Fibroblast of mammary gland (primary cell): ENCODE data around the gene PRDM2.
A peak's percentile ranks its signal among the peaks of the same experiment; 100 is the strongest.

Experiments used
- DNase-seq: peaks from one replicate; pipeline ENCODE4 v3.0.0-alpha.2; 2010; ENCODE audit warnings: low read depth
- H3K4me3 ChIP-seq: 2 replicates; pipeline ENCODE4 v1.5.1; 2011; ENCODE audit warnings: low read depth, mild to moderate bottlenecking, low read length, moderate library complexity; ENCODE audit not compliant: control insufficient read depth
- TF ChIP-seq, protein P1 (sequence below): conservative IDR thresholded peaks from 2 replicates; pipeline ENCODE4 v1.5.1; 2011; ENCODE audit warnings: low read depth, low read length, inconsistent platforms; ENCODE audit not compliant: control insufficient read depth, insufficient read depth

The PRDM2 gene

GRCh38 chr1:13769830-13770229 lies 69.8 kb downstream of the PRDM2 start:
- no peak overlapping the region for H3K4me3 ChIP-seq
- DNase-seq = no peak
- TF ChIP-seq, protein P1, sequence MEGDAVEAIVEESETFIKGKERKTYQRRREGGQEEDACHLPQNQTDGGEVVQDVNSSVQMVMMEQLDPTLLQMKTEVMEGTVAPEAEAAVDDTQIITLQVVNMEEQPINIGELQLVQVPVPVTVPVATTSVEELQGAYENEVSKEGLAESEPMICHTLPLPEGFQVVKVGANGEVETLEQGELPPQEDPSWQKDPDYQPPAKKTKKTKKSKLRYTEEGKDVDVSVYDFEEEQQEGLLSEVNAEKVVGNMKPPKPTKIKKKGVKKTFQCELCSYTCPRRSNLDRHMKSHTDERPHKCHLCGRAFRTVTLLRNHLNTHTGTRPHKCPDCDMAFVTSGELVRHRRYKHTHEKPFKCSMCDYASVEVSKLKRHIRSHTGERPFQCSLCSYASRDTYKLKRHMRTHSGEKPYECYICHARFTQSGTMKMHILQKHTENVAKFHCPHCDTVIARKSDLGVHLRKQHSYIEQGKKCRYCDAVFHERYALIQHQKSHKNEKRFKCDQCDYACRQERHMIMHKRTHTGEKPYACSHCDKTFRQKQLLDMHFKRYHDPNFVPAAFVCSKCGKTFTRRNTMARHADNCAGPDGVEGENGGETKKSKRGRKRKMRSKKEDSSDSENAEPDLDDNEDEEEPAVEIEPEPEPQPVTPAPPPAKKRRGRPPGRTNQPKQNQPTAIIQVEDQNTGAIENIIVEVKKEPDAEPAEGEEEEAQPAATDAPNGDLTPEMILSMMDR = no peak

DNA sequence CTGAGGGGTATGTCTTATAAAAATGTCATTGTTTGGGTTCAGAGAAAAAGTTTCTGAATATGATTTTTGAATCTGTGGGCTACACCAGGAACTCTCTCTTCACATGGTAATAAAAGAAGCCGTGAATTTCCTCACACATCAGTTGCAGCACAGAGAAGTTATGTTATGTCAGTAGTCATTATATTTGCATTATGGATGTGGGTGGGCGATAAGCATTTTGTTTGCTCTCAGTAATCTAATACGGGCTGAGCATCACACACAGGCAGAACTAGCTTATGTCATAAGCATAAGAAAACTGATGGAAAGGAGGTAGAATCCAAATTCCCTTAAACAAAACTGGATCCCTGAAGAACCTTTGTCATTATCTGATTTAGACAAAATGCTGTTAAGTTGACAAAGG lies 70.8 kb downstream of the PRDM2 start:
- TF ChIP-seq, protein P1 = no peak

DNA sequence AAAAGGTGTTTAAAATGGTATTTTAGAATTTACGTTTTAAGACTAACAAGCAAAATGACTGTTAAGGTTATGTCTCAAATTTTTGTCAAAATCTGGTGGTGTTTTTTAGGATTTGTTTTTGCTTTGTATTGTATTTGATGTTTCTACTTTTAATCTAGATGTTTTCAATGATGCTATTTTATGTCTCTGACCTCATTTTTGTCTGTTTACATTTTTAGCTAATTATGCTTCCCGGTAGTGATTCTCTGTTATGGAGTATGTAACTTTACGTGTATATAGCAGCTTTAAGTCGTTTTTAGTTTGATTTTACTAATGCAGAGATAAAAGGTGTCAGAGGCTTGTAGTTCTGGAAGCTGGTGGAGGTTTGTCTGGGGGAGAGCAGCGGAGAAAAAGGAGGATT lies 71.8 kb downstream of the PRDM2 start:
- DNase-seq = no peak
- TF ChIP-seq, protein P1 = no peak
- H3K4me3 ChIP-seq = no peak overlapping the region

More for the DNA sequence above, 70.8 kb downstream of the PRDM2 start:
- H3K4me3 ChIP-seq = no peak overlapping the region
- DNase-seq = no peak

DNA sequence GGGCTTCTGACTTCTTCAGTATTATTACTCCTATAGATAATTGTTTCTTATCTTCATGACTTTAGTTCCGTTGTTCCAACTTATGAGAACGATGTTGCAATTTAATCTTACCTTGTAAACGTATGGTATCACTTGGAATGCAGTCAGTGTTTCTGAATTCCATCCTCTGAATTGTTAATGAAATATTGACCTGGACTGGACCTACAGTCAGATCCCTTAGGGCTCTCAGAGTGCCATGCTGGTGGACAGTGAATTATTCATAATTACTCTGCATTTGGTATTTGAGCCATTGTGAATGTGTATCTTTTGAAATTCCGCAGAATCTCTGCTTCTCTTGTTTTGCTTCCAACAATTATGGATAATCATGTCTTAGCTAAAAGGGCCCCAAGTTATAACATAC lies 72.3 kb downstream of the PRDM2 start:
- DNase-seq = no peak
- TF ChIP-seq, protein P1 = no peak

GRCh38 chr1:13774121-13774520 lies 74.1 kb downstream of the PRDM2 start:
- TF ChIP-seq, protein P1 = no peak
- no peak for DNase-seq
- no peak overlapping the region for H3K4me3 ChIP-seq

More for the DNA sequence above, 72.3 kb downstream of the PRDM2 start:
- H3K4me3 ChIP-seq = no peak overlapping the region

DNA sequence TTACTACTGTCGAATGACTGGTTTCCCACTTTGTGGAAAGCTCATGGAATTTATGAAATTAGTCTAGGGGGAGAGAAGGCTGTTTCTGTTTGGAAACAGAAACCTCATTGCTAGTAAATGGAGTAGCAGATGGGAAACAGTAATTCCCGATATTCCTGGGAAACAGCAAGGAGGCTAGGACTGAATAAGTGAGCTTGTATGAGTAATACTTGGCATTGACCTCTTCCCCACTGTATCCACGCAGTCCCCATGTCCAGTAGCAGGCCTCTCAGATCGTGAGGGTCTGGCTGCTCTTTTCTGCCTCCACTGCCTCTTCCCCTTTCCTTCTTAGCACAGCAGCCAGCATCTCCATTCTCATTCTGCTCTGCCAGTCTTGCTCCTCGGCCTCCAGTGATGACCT lies 75.5 kb downstream of the PRDM2 start:
- TF ChIP-seq, protein P1 = no peak
- no peak overlapping the region for H3K4me3 ChIP-seq
- peak; percentile 83 for DNase-seq

GRCh38 chr1:13775916-13776315 lies 75.9 kb downstream of the PRDM2 start:
- H3K4me3 ChIP-seq = no peak overlapping the region
- TF ChIP-seq, protein P1 = no peak
- DNase-seq = peak; percentile 58
